Immature natural killer cell (primary cell): ENCODE data around the gene DNAH1. TPM values are rescaled to one million over a fixed set of nuclear protein-coding genes. Genes with fewer than 3 reads are reported as not detected.

Experiments used
- DNase-seq, 3 donors: peaks; one replicate each; pipeline ENCODE4 v3.0.0; 2022; ENCODE audit warnings: mixed read lengths in 1 of 3
- H3K27ac Mint-ChIP-seq, 6 donors: one replicate each; pipeline ENCODE4 v1.8.0; 2020; ENCODE audit warnings: mixed read lengths in 6 of 6, mild to moderate bottlenecking in 5 of 6, inconsistent platforms in 4 of 6, moderate library complexity in 3 of 6
- H3K27me3 Mint-ChIP-seq, 3 donors: one replicate each; pipeline ENCODE4 v1.8.0; 2020 to 2021; ENCODE audit warnings: low read depth in 3 of 3, mild to moderate bottlenecking in 3 of 3, mixed read lengths in 3 of 3, moderate library complexity in 3 of 3, inconsistent platforms in 1 of 3
- H3K36me3 Mint-ChIP-seq, 3 donors: one replicate each; pipeline ENCODE4 v1.8.0; 2020; ENCODE audit warnings: mixed read lengths in 3 of 3, inconsistent platforms in 2 of 3, mild to moderate bottlenecking in 2 of 3
- H3K4me1 Mint-ChIP-seq, 2 donors: one replicate each; pipeline ENCODE4 v1.8.0; 2020; ENCODE audit warnings: inconsistent platforms in 2 of 2, mild to moderate bottlenecking in 2 of 2, mixed read lengths in 2 of 2, moderate library complexity in 1 of 2
- H3K4me3 Mint-ChIP-seq, 5 donors: one replicate each; pipeline ENCODE4 v1.8.0; 2020; ENCODE audit warnings: mild to moderate bottlenecking in 5 of 5, mixed read lengths in 5 of 5, inconsistent platforms in 3 of 5, moderate library complexity in 3 of 5
- H3K9me3 Mint-ChIP-seq, 6 donors: one replicate each; pipeline ENCODE4 v1.8.0; 2020; ENCODE audit warnings: mild to moderate bottlenecking in 6 of 6, mixed read lengths in 6 of 6, inconsistent platforms in 4 of 6, moderate library complexity in 3 of 6
- polyA plus RNA-seq, 3 donors: library from polyadenylated mRNA; unstranded; fragments of 300-500 nt; fragmentation: Illumina TruSeq; gene quantifications; one replicate each; pipeline ENCODE4 v1.2.3, GENCODE V29; 2021

The DNAH1 gene
- polyA plus RNA-seq, 3 donors from 2014 or later: 0.31 to 1.8 (median 0.73) TPM

DNA sequence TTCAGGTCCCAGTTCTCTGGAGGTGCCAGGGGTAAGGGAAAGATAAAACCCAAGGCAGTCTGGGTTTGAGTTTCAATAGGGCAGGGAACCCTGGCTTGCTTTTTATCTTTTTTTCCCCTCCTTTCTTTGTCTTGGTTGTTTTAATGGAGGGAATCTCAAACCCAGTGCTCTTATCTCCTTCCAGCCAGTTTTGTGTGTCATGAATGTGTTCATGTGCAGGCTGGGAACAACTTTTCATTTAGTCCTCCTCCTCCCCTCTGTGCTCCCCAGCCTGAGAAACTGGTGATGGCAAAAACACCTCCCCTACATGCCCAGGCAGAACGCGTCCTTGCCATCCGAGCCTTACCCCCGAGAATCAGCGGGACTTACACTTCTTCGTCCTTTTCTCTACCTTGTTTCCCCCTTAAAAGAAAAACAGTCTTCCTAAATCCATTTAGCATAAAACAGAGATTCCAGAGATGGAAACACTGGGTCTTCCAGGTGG lies 117.9 kb downstream of the DNAH1 start:
- no peak overlapping the region for H3K4me3 Mint-ChIP-seq
- H3K27me3 Mint-ChIP-seq: peaks cover 0 to 2% (median 0%) of the 10 kb centered on the region in 3 donors
- H3K36me3 Mint-ChIP-seq: no peaks in the 10 kb centered on the region
- H3K27ac Mint-ChIP-seq: peak overlapping the region in 1 of 6 donors; percentile 6
- H3K9me3 Mint-ChIP-seq: no peaks in the 10 kb centered on the region
- DNase-seq: no peak
- no peaks in the 10 kb centered on the region for H3K4me1 Mint-ChIP-seq

DNA sequence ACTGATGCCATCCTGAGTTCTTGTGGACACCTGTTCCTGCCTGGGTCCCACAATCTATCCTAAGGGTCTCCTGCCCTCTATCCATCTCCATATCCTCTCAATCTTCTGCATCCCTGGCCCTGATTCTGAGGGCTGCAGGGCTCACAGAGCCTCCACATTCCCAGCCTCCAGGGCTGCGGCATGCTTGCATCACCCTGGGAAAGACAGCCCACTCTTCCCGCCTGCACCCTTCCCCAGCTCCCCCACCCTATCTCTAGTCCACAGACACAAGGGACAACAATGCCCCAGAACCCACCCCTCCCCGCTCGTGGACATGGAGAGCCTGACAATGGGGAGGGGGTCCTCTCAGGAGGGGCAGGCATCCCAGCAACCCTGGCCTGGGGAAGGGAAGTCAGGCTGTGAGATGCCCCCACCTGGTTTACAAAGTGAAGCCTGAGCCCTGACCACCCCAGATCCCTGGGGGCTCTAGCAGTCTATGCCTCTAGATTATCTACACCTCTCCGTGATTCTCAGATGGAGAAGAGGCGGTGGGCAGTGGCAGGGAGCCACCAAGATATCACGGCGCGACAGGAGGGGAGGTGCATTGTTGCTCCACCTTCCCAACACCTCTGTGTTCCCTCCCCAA lies 118.5 kb downstream of the DNAH1 start:
- Mint-ChIP-seq H3K9me3 (no peaks in the 10 kb centered on the region), H3K4me3 (no peak overlapping the region), H3K27me3 (peaks cover 0 to 2% (median 0%) of the 10 kb centered on the region in 3 donors), H3K36me3 (no peaks in the 10 kb centered on the region), H3K27ac (peak overlapping the region in 1 of 6 donors; percentile 6), H3K4me1 (no peaks in the 10 kb centered on the region)
- no peak for DNase-seq

DNA sequence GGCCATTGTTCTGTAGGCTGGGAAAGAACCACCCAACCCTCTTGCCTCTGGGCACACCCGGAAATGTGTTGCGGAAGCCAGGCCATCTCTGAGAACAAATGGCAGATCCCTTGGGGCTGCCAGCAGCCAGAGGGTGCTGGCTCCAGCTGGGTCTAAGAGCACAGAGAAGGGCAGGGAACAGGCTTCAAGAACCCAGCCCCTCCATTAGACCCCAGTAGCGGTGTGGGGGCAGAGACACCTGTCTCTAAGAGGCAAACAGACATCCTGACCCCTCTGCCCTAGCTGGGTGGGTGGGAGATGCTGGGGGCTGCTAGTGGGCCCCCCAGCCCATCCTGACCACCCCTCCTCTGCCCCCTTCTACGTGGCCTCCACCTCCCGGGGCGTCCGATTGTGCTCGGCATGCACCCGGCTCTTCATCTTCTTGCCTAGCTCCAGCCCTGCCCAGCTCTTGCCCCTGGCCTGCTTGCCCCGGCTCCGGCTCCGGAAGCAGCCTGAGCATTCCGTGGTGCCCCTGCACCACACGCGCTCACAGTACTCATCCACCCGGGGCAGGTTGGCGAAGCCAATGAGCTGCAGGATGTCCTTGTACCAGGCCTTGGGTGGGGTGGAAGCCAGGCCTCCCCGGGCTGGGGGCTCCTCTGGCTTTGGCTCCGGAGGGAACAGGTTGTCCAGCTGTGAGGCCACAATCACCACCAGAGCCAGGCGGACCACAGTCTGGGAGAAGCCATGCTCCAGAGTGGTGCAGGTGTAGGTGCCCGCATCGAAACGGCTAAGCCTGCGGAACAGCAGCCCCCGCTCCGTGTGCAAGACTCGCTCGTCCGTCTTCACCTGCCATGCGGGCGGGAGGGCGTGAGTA lies 119.4 kb downstream of the DNAH1 start:
- no peak for DNase-seq
- H3K4me3 Mint-ChIP-seq: no peak overlapping the region
- H3K9me3 Mint-ChIP-seq: no peaks in the 10 kb centered on the region
- H3K27ac Mint-ChIP-seq: no peak overlapping the region
- no peaks in the 10 kb centered on the region for H3K36me3 Mint-ChIP-seq
- no peaks in the 10 kb centered on the region for H3K4me1 Mint-ChIP-seq
- peaks cover 0 to 2% (median 0%) of the 10 kb centered on the region in 3 donors for H3K27me3 Mint-ChIP-seq

DNA sequence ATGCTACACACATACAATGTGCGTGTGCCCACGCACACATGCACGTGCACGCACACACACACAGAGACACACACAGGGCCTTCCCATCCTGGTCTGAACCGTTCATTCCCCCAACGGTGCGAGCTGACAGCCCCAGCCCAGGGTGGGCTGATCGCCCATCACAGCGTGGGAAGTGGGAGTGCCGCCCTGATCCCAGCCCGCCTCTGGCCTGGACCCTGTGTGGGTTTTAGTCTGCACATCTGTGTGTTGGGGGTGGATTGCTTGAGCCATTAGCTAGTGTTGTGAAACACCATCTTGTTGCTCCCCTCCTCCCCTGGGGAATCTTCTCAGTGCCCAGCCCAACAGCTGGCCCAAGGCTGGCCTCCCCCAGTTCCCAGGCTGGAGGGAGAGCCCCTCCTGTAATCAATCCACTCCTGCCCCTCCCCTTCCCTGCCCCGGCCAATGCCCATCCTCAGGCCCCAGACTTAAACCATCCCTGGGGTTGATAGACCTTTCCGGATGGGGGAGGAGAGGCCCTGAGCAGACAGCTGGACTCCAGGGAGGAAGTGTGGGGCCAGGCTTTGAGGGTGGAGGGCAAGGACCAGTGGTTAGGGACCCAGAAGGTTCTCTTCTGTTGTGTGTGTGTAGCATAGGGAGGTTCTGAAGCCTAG lies 120.5 kb downstream of the DNAH1 start:
- Mint-ChIP-seq H3K4me3 (no peak overlapping the region), H3K27ac (no peak overlapping the region), H3K27me3 (peaks cover 0 to 2% (median 0%) of the 10 kb centered on the region in 3 donors), H3K36me3 (no peaks in the 10 kb centered on the region), H3K9me3 (no peaks in the 10 kb centered on the region), H3K4me1 (no peaks in the 10 kb centered on the region)
- no peak for DNase-seq

DNA sequence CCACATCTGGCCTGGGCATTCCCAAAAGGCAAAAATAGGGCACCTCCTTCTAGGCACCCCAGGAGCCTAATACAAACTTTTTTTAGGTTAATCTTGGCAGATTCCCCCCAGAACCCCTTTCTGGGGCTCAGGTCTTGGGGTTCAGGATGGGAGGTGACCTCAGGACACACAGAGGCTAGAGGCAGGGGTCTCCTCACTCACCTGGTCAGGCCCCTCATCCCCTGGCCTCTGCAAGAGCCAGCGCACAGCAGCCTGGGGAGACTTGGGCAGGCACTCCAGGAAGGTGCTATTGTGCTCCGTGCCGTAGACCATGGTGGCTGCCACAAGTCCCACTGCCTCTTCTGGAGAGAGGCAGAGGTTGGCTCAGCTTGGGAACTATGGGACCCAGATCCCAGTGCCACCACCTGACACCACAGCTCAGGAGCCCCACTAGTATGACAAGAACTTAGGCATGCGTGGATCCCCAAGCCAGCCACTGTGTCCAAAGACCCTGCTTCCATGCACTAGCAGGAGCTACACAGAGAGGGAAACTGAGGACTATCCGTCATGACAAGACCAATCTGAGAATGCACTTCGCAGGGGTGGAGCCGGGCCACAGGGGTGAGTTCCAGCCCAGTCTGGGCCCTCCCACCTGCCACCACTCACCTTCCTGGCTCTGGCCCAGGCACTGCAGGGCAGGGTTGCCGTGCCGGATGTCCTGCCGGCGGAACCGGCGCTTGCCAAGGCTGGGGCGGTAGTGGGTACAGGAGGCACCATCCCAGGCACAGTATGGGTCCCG lies 121.4 kb downstream of the DNAH1 start:
- no peak for DNase-seq
- no peaks in the 10 kb centered on the region for H3K4me1 Mint-ChIP-seq
- H3K27me3 Mint-ChIP-seq: peaks cover 0 to 2% (median 0%) of the 10 kb centered on the region in 3 donors
- H3K36me3 Mint-ChIP-seq: no peaks in the 10 kb centered on the region
- no peak overlapping the region for H3K27ac Mint-ChIP-seq
- no peaks in the 10 kb centered on the region for H3K9me3 Mint-ChIP-seq
- no peak overlapping the region for H3K4me3 Mint-ChIP-seq

DNA sequence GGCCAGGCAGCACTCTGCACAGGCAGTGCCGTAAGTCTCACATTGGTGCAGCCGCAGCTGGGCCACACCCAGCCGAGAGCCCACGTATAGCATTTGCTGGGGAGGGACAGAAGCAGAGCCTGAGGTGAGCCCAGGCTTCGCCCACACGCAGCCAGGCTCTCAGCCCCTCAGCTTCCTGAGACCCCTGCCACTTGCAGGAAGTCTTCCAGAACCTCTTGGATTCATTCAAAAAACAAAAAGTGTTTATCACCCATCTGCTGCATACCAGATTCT lies 121.9 kb downstream of the DNAH1 start:
- no peaks in the 10 kb centered on the region for H3K36me3 Mint-ChIP-seq
- DNase-seq: no peak
- H3K27me3 Mint-ChIP-seq: peaks cover 0 to 2% (median 0%) of the 10 kb centered on the region in 3 donors
- H3K9me3 Mint-ChIP-seq: no peaks in the 10 kb centered on the region
- H3K4me3 Mint-ChIP-seq: no peak overlapping the region
- no peak overlapping the region for H3K27ac Mint-ChIP-seq
- H3K4me1 Mint-ChIP-seq: no peaks in the 10 kb centered on the region

DNA sequence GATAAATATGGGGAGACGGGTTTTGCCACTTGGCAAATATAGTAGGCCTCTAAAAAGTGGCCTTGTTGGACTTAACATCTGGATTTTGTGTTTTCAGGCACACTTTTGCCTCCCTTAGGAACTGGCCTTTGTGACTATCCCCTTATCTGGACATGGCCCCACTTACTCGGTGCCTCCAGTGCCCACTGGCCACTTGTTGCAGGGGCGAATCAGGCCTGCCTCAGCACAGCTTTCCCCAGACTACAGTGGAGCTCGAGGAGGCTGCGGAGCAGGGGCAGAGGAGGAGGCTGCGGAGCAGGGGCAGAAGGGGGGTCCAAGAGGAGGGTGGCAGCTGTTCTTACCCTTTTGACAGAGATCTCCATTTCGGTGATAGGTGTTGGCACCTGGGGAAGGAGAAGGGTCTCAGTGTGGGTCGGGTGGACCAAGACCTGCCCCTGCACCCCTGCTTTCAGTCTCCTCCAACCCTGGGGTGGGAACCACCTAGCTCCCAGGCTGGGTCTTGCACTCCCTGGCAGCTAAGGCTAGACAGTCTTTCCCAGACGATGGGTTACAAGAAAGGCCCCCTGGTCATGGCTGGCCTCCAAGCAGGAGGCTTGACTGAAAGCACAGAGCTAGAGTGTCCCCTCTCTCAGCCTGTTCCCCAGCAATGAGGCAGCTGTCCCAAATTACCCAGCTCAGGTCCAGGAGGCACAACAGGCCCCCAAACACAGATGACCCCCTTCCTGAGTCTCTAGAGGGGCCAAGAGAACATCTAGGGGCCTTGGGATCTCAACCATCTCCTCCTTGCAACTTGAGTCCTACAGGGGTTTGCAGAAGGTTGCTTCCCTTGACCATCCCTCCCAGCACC lies 122.7 kb downstream of the DNAH1 start:
- H3K27me3 Mint-ChIP-seq: peaks cover 0 to 2% (median 0%) of the 10 kb centered on the region in 3 donors
- no peak overlapping the region for H3K27ac Mint-ChIP-seq
- H3K36me3 Mint-ChIP-seq: no peaks in the 10 kb centered on the region
- no peak for DNase-seq
- no peaks in the 10 kb centered on the region for H3K9me3 Mint-ChIP-seq
- no peaks in the 10 kb centered on the region for H3K4me1 Mint-ChIP-seq
- no peak overlapping the region for H3K4me3 Mint-ChIP-seq

DNA sequence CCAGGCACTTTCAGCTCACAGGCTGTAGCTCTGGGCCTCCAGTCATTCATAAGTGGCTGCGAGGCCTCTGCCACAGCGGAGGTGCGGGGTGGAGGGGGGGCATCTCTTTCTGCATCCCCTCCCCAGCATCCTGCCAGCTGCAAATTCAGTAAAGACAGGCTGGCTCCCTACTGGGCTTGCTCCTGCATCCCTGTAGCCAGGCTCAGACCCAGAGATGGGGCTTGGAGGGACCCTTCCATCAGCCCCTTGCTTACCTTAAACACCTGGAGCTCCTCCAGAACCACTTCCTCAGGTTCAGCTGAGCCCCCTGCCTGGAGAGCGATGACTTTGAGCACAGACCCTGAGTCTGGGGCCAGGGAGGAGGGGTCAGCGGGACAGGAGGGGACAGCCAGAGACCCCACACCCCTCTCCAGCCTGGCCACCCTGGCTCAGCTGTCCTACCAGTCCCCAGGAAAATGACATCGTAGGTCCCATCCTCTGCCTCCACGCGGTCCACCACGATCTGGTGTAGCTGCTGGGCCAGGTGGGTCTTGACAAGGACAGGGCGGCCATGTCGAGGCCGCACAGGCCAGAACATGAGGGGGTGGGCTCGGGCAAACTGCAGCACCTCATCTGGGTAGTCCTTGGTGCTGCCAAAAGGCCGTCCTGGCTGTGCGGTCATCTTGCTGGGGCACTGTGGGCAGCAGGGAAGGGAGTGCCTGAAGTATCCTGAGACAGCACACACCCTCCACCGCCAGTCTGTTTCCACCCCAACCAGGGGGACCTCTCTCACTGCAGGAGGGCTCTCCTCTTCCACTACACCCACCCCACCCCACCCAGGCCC lies 123.5 kb downstream of the DNAH1 start:
- H3K9me3 Mint-ChIP-seq: no peaks in the 10 kb centered on the region
- no peaks in the 10 kb centered on the region for H3K36me3 Mint-ChIP-seq
- H3K27me3 Mint-ChIP-seq: no peaks in the 10 kb centered on the region
- H3K4me1 Mint-ChIP-seq: peaks cover 0 to 2% of the 10 kb centered on the region in 2 donors
- H3K27ac Mint-ChIP-seq: no peak overlapping the region
- no peak for DNase-seq
- H3K4me3 Mint-ChIP-seq: no peak overlapping the region

DNA sequence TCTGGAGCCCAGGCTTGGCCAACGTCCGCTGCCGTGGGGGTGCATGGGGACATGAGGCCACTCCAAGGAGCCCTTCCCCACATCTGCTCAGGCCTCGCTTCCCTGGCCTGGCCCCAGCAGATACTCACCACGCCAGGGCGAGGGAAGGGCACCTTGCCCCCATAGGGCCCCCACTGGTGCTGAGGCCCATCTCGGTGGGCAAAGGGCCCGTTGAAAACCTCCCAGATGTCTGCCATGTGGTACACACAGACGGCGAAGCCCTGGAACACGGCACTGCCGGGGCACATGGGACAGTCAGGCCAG lies 124.1 kb downstream of the DNAH1 start:
- Mint-ChIP-seq H3K4me3 (no peak overlapping the region), H3K27ac (no peak overlapping the region), H3K36me3 (no peaks in the 10 kb centered on the region), H3K27me3 (no peaks in the 10 kb centered on the region), H3K9me3 (no peaks in the 10 kb centered on the region), H3K4me1 (peaks cover 0 to 4% of the 10 kb centered on the region in 2 donors)
- no peak for DNase-seq

DNA sequence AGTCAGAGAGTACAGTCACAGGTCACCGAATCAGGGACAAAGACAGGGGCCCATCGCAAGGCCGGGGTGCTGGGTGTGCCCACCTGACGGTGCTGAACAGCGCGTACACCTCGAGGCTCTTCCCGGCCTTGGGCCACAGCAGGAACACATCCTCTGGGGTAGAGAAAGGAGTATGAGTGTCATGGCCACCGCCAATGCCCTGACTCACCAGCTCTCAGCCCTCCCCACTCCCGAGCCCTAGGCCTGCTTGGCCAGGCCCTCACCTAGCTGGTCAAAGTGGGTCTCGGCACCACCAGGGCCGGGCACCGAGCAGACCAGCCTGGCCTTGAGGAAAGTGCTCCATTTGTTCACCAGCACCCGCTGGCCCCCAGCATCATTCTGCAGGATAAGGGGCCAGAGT lies 124.6 kb downstream of the DNAH1 start:
- Mint-ChIP-seq H3K4me1 (peaks cover 0 to 4% of the 10 kb centered on the region in 2 donors), H3K27ac (no peak overlapping the region), H3K27me3 (no peaks in the 10 kb centered on the region), H3K4me3 (no peak overlapping the region), H3K36me3 (no peaks in the 10 kb centered on the region), H3K9me3 (no peaks in the 10 kb centered on the region)
- no peak for DNase-seq

DNA sequence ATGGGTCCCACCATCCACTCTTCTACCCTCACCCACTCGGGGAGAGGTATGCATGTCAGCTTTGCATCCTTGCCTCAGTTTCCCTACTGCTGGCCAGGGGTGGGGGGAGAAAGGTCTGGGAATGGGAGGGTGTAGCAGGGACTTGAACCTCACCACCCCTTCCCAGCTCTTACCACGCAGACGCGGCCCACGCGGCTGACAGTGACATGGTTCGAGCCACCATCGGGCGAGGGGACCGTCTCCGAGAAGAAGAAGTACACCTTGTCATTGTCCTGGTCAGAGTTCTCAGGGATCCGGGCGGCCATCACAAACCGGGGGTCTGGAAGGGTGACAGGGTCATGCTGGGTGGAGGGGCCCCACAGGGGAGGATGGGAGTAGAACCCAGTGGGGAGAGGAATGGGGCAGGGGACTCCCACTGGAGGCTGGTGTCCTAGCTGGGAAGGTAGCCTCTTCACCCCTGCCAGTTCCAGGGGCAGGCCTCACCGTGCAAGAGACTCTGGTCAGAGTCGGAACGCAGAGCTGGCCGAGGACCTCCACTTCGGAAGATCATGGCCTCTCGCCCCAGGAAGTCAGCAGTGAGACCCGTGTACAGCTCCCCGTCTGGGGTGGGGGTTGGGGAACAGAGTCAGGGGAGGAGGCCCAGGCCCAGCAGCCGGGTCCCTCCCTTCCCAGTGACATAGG lies 125.1 kb downstream of the DNAH1 start:
- H3K9me3 Mint-ChIP-seq: no peaks in the 10 kb centered on the region
- peaks cover 0 to 4% of the 10 kb centered on the region in 2 donors for H3K4me1 Mint-ChIP-seq
- no peak overlapping the region for H3K27ac Mint-ChIP-seq
- H3K4me3 Mint-ChIP-seq: no peak overlapping the region
- H3K27me3 Mint-ChIP-seq: no peaks in the 10 kb centered on the region
- DNase-seq: no peak
- no peaks in the 10 kb centered on the region for H3K36me3 Mint-ChIP-seq

DNA sequence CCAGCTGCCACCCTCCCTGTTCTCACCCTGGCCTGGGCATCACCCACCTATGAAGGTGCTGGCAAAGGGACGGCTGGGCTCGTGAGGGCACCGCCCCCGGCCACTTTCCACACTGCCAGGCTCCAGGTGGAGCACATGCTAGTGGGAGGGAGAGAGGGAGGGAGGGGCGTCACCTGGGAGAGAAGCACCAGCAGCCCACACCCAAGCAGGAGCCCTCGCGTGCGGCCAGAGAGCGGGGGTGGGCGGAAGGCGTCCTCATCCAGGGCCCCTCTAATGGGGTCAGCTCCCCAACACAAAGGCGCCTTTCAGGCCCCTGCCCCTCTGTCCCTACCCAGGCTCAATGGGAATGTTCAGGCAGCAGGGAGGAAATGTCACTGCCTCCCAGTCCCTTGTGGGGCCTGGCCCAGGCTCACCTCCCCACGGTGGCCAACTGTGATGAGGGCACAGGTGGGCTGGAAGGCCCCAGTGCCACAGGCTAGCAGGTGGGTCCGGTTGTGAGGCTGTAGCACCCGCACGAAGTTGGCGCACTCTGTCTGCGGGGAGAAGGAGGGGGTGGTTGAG lies 125.7 kb downstream of the DNAH1 start:
- no peaks in the 10 kb centered on the region for H3K36me3 Mint-ChIP-seq
- DNase-seq: no peak
- H3K4me3 Mint-ChIP-seq: no peak overlapping the region
- H3K4me1 Mint-ChIP-seq: peaks cover 2 to 4% of the 10 kb centered on the region in 2 donors
- H3K27me3 Mint-ChIP-seq: peaks cover 0 to 1% (median 0%) of the 10 kb centered on the region in 3 donors
- no peak overlapping the region for H3K27ac Mint-ChIP-seq
- H3K9me3 Mint-ChIP-seq: no peaks in the 10 kb centered on the region
